CD4-positive, alpha-beta T cell (primary cell): Measurements from ENCODE around the gene TWF2. TPM values are rescaled to one million over a fixed set of nuclear protein-coding genes. Genes with fewer than 3 reads are reported as not detected.

ENCODE experiments used
- ATAC-seq: fragments of 200-7000 bp; cut with Tn5 transposase; one replicate; pipeline ENCODE4 v1.10.0; 2022; ENCODE audit warnings: mild to moderate bottlenecking; ENCODE audit not compliant: poor library complexity
- CTCF ChIA-PET: fragments of 350-600 bp; sonication (Branson Sonifier 250); formaldehyde crosslinking; loops from one replicate; lab custom pipeline; 2021; ENCODE audit warnings: antibody characterized with exemption, inconsistent platforms; lab: Charles Lee
- POLR2A ChIA-PET: fragments of 350-600 bp; sonication (Branson Sonifier 250); formaldehyde crosslinking; loops from one replicate; lab custom pipeline; 2021; ENCODE audit warnings: antibody characterized with exemption, inconsistent platforms; lab: Charles Lee
- DNase-seq, 14 experiments: peaks; one replicate each; pipeline ENCODE4 v3.0.0-alpha.2; 2013 to 2020; ENCODE audit warnings: mixed read lengths in 2 of 14
- H3K27ac ChIP-seq, 2 donors: one replicate each; pipeline versions ENCODE4 v1.5.1 to v1.7.0; 2013; ENCODE audit warnings: low read length in 2 of 2, low read depth in 1 of 2, mild to moderate bottlenecking in 1 of 2
- H3K27me3 ChIP-seq, 2 experiments: 1 replicate in 1 of 2; 2 replicates in 1 of 2; pipeline versions ENCODE4 v1.6.1 to v1.7.0; 2013; ENCODE audit warnings: low read length in 2 of 2, control low read depth in 1 of 2, mild to moderate bottlenecking in 1 of 2, moderate library complexity in 1 of 2; ENCODE audit not compliant: insufficient read depth in 2 of 2, control insufficient read depth in 1 of 2
- H3K36me3 ChIP-seq: one replicate; pipeline ENCODE4 v1.6.1; 2013; ENCODE audit warnings: low read length, control low read depth; ENCODE audit not compliant: insufficient read depth
- H3K4me1 ChIP-seq: one replicate; pipeline ENCODE4 v1.6.1; 2013; ENCODE audit warnings: low read length, control low read depth; ENCODE audit not compliant: insufficient read depth
- H3K4me3 ChIP-seq: one replicate; pipeline ENCODE4 v1.5.1; 2013; ENCODE audit warnings: mild to moderate bottlenecking, low read length, moderate library complexity
- H3K9me3 ChIP-seq, 2 experiments: 1 replicate in 1 of 2; 2 replicates in 1 of 2; pipeline versions ENCODE4 v1.6.1 to v1.7.0; 2013; ENCODE audit warnings: low read length in 2 of 2, mild to moderate bottlenecking in 2 of 2, control low read depth in 1 of 2, moderate library complexity in 1 of 2; ENCODE audit not compliant: control insufficient read depth in 1 of 2, insufficient read depth in 1 of 2
- H3K27ac Mint-ChIP-seq: one replicate; pipeline ENCODE4 v1.8.0; 2020; ENCODE audit warnings: mixed read lengths
- H3K27me3 Mint-ChIP-seq: one replicate; pipeline ENCODE4 v1.8.0; 2021; ENCODE audit warnings: mixed read lengths
- H3K36me3 Mint-ChIP-seq: one replicate; pipeline ENCODE4 v1.8.0; 2021; ENCODE audit warnings: low read depth, mixed read lengths
- H3K4me1 Mint-ChIP-seq: one replicate; pipeline ENCODE4 v1.8.0; 2021; ENCODE audit warnings: low read depth, mixed read lengths
- H3K4me3 Mint-ChIP-seq: one replicate; pipeline ENCODE4 v1.8.0; 2020; ENCODE audit warnings: mild to moderate bottlenecking, mixed read lengths
- H3K9me3 Mint-ChIP-seq: one replicate; pipeline ENCODE4 v1.8.0; 2020; ENCODE audit warnings: mixed read lengths
- CTCF ChIP-seq: fragments of 200-600 bp; IDR thresholded peaks from one replicate; pipeline ENCODE4 v1.8.0; 2022; ENCODE audit warnings: antibody characterized with exemption, mild to moderate bottlenecking
- intact Hi-C, 2 experiments: fragments of 100-400 bp; cut with DNase I in 1 of 2; cut with micrococcal nuclease in 1 of 2; formaldehyde crosslinking; loops; one replicate each; pipeline versions ENCODE4 v1.15.1 to v1.9.0; 2023 to 2025; cut with DNase I, micrococcal nuclease
- total RNA-seq, 174 experiments: library from RNA in 2 of 174; stranded (reverse) in 2 of 174; gene quantifications; one replicate each; pipeline ENCODE4 v1.2.3 and lab custom pipeline; 2021 to 2026

The TWF2 gene
- total RNA-seq, 2 experiments from 2014 or later = 17.4 to 21.7 TPM

GRCh38 chr3:52231502-52232278, 7.3 kb downstream of the TWF2 start:
- ChIA-PET CTCF (interaction anchor here (0.8 to 4.9 kb wide), 13 partner anchors 9 to 107 kb away, joined by 3 to 62 read pairs (median 7); partner anchors contain the start of genes GLYCTK, PPM1M and WDR82), POLR2A (interaction anchor here (0.9 to 3.6 kb wide), 9 partner anchors 9 to 107 kb away, joined by 3 to 19 read pairs (median 7); partner anchors contain the start of gene WDR82)
- no peaks in the 10 kb centered on the region for H3K9me3 Mint-ChIP-seq
- peaks cover 56% of the 10 kb centered on the region for H3K4me1 Mint-ChIP-seq
- H3K4me3 Mint-ChIP-seq = peak overlapping the region; percentile 30
- H3K27ac ChIP-seq = peak overlapping the region in 1 of 2 donors; percentile 43
- peaks cover 75% of the 10 kb centered on the region for H3K36me3 ChIP-seq
- no peak overlapping the region for H3K4me3 ChIP-seq
- TF ChIP-seq CTCF = peak; percentile 67
- no peaks in the 10 kb centered on the region for H3K27me3 ChIP-seq
- peak; percentile 75 for ATAC-seq
- peak overlapping the region; percentile 72 for H3K27ac Mint-ChIP-seq
- intact Hi-C loops = loop anchor here in 1 of 2 experiments (1.0 kb wide), 1 partner anchor 108 kb away; no protein-coding TSS in a partner anchor
- DNase-seq = peak; percentile 70 to 94 (median 88)
- peaks cover 73% of the 10 kb centered on the region for H3K4me1 ChIP-seq
- H3K27me3 Mint-ChIP-seq = no peaks in the 10 kb centered on the region
- H3K36me3 Mint-ChIP-seq = peaks cover 84% of the 10 kb centered on the region
- no peaks in the 10 kb centered on the region for H3K9me3 ChIP-seq

GRCh38 chr3:52230889-52231499, 8.0 kb downstream of the TWF2 start:
- H3K9me3 Mint-ChIP-seq = no peaks in the 10 kb centered on the region
- TF ChIP-seq CTCF = no peak
- ATAC-seq (no peak), DNase-seq (no peak)
- H3K4me1 Mint-ChIP-seq = peaks cover 57% of the 10 kb centered on the region
- peak overlapping the region; percentile 72 for H3K27ac Mint-ChIP-seq
- Histone ChIP-seq H3K4me1 (peaks cover 73% of the 10 kb centered on the region), H3K27me3 (no peaks in the 10 kb centered on the region), H3K4me3 (no peak overlapping the region), H3K36me3 (peaks cover 75% of the 10 kb centered on the region), H3K27ac (peak overlapping the region in 1 of 2 donors; percentile 43), H3K9me3 (no peaks in the 10 kb centered on the region)
- H3K36me3 Mint-ChIP-seq = peaks cover 85% of the 10 kb centered on the region
- intact Hi-C loops = loop anchor here in 1 of 2 experiments (1.0 kb wide), 1 partner anchor 108 kb away; no protein-coding TSS in a partner anchor
- H3K27me3 Mint-ChIP-seq = no peaks in the 10 kb centered on the region
- no peak overlapping the region for H3K4me3 Mint-ChIP-seq
- ChIA-PET POLR2A (interaction anchor here (0.9 to 3.6 kb wide), 8 partner anchors 8 to 108 kb away, joined by 3 to 19 read pairs (median 7); partner anchors contain the start of gene WDR82), CTCF (interaction anchor here (0.8 to 4.9 kb wide), 11 partner anchors 8 to 108 kb away, joined by 4 to 62 read pairs (median 8); partner anchors contain the start of genes GLYCTK, PPM1M and WDR82)

- peak overlapping the region; percentile 39 for H3K27ac Mint-ChIP-seq
- no peak overlapping the region for H3K4me3 Mint-ChIP-seq
- Histone ChIP-seq H3K36me3 (peaks cover 73% of the 10 kb centered on the region), H3K9me3 (no peaks in the 10 kb centered on the region), H3K27me3 (no peaks in the 10 kb centered on the region), H3K27ac (peak overlapping the region in 1 of 2 donors; percentile 33), H3K4me1 (peaks cover 74% of the 10 kb centered on the region), H3K4me3 (no peak overlapping the region)
- no peaks in the 10 kb centered on the region for H3K27me3 Mint-ChIP-seq
- ATAC-seq (no peak), DNase-seq (no peak)
- H3K4me1 Mint-ChIP-seq = peaks cover 58% of the 10 kb centered on the region
- H3K9me3 Mint-ChIP-seq = no peaks in the 10 kb centered on the region
- TF ChIP-seq CTCF = no peak
- peaks cover 81% of the 10 kb centered on the region for H3K36me3 Mint-ChIP-seq
- intact Hi-C loops = no loop called here
- POLR2A ChIA-PET = interaction anchor here (0.7 to 3.6 kb wide), 4 partner anchors 8 to 47 kb away, joined by 3 to 19 read pairs (median 8); partner anchors contain the start of gene WDR82
- CTCF ChIA-PET = interaction anchor here (2.0 to 3.0 kb wide), 4 partner anchors 10 to 108 kb away, joined by 7 to 60 read pairs (median 18); no protein-coding TSS in a partner anchor
Observed at GRCh38 chr3:52230461-52230860, 8.5 kb downstream of the TWF2 start.
